Measurements from ENCODE around the gene CS.

The CS gene

DNA sequence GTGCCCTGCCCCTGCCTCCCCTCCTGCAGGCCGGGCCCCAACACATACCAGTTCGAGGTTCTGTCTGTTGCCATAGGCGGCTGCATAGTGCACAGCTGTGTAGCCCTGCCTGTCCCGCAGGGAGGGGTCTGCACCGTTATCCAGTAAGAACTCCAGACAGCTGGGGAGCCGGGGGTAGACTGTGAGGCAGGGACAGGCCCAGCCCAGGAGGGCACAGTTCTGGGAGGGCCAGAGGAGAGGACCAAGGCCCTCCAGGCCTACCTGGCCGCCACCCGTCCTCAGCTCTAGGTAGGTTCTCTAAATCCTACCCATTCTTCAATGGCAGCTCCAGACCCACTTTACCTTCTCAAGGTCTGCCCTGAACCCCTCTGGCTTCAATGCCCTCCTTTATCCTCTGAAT, 51.4 kb downstream of the CS start:
- DNase-seq: no peak

DNA sequence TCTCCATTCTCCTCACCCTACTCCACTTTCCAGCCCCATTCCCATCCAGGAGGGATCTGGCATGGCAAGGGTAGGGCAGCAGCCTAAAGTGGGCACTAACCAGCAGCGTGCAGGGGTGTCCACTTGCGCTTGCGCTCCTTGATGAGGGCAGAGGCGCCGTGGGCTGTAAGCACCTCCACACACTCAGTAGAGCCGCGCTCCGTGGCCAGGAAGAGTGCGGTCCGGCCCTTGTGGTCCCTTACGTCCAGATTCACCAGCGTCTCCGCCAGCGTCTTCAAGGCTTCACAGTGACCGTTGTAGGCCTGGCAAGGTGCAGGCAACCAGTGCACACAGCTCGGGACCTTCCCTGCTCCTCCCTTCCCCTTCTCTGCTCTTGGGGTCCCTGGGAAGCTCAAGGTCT, 52.2 kb downstream of the CS start:
- no peak for DNase-seq

DNA sequence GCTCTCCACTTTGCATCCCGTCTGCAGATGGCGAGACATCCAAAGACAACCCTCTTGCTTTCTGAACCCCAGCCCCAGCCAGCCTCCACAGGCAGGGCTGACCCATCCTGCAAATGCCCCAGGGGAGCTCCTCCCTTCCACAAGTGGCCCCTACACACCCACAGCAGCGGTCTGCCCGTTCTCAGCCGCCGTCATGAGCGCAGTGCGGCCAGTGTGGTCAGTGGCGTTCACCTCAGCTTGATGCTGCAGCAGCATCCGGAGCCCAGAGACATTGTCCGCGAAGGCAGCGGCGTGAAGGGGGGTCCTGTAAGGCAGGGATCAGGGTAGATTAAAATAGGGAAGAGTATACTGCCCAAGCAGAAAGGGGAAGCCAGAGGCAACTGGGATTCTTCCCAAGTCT, 55.6 kb downstream of the CS start:
- no peak for DNase-seq

DNA sequence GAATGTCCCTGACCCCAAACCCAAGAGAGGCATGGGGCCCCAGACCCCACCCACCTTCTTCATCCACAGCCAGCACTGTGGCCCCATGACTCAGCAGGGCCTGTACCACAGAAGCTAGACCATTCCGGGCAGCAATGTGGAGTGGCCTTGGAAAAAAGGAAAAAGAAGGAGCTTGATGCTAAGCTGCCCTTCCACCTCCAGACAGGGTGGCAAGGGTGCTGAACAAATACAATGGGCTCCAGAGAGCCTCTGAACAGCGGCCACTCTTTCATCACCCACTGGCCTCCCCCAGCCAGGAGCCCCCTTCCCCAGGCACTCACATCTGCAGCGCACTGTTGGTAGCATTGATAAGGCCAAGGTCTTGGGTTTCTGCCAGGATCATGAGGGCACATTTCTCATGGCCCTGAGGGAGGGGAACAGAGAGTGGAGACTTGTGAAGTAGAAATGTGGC, 56.4 kb downstream of the CS start:
- no peak for DNase-seq

DNA sequence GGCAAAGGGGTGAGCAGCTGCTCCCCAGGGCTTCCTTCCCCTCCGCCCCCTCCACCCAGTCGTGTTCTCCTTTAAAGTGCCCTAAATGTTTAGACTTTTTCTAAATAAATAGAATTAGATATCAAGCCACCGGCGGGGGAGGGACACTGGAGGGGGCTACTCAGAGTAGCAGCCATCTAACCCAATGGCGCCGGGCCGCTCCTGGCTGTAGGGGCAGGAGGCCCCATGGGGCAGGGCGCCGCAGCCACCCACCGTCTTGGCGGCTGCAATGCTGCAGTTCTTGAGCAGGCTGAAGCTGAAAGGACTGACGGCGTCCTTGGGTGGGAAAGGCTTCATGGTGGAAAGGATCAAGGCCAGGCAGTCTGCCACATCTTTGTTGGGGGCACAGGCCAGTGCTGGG, 57.1 kb downstream of the CS start:
- DNase-seq: no peak

DNA sequence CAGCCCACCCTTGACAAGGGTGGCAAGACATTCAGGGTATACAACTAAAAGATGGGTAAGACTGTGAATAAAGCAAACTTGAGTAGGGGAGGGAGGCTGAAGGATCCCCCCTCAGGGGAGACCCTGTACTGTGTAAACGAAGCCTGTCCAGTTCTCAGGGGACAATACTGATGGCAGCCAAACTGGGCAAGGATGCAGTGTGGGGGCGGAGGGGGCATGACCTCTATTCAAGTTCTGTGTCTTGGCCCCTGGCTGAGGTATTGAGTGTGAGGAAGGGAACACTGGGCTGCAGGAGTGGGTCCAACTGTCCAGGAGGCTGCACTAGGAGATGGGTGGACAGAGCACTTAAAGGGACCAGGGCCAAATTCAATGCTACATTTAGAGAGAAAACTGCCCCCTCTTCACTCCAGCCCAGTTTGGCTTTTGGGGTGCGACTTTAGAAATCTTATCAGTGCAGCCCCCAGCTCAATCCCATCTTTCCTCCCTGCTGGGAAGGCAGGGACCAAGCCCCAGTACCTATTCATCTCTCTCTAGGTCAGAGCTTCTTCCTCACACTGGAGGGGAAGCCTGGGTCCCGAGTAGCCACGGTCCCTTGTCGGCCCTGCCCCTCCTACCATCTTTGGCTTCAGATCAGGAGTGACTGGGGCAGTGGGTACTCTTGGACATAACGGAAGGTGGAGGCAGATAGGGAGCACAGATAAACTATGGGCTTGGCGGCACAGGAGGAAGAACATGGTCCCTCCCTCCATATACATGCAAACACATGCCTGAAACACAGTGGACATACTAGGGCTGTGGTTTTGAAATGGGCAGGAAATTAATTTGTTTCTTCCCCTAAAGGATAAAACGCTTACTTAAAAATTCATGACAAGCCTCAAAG, 58.5 kb downstream of the CS start:
- DNase-seq: no peak

DNA sequence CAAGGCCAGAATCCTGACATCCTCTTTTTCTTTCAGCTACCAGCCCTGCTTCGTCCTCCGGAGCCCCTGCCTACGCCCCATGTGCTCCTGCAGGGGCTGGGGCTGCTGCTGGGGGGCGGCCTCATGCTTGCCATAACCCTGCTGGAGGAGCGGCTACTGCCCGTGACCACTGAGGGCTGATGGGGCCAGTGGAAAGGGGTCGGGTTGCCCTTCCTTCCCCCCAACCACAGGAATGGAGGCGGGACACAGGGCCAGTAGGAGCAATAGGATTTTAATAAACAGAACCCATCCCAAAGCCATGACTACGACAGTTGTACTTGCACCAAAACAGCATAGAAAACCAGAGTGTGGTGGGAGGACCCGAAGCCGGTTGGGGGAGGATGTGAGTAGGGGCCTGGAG, 62.6 kb downstream of the CS start:
- DNase-seq: no peak

DNA sequence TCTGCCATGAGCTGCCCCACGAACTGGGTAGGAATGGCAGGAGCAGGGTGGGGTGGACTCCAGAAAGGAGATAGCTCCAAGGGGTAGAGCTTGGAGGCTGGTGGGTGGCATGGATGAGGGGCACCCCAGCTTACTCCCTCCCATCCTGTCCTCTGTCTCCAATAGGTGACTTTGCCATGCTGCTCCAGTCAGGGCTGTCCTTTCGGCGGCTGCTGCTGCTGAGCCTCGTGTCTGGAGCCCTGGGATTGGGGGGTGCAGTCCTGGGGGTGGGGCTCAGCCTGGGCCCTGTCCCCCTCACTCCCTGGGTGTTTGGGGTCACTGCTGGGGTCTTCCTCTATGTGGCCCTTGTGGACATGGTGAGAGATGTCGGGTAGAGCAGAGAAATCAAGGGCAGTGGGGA, 63.1 kb downstream of the CS start:
- no peak for DNase-seq

DNA sequence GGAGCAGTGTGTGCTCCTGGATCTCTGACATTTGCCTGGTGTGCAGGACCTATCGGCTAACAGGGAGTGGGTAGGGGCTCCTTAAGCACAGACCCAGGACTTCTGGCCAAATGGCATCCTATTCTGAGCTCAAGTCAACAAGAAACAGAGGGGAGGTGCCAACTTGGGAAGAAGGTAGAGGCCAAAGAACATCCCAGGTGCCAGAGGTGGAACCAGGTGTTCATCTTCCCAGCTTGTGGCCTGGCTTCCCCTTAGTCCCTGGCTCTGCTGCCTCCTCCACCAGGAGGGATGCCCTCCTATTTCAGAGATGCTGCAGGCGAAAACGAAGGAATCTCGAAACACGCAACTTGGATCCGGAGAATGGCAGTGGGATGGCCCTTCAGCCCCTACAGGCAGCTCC, 64.0 kb downstream of the CS start:
- DNase-seq: no peak

DNA sequence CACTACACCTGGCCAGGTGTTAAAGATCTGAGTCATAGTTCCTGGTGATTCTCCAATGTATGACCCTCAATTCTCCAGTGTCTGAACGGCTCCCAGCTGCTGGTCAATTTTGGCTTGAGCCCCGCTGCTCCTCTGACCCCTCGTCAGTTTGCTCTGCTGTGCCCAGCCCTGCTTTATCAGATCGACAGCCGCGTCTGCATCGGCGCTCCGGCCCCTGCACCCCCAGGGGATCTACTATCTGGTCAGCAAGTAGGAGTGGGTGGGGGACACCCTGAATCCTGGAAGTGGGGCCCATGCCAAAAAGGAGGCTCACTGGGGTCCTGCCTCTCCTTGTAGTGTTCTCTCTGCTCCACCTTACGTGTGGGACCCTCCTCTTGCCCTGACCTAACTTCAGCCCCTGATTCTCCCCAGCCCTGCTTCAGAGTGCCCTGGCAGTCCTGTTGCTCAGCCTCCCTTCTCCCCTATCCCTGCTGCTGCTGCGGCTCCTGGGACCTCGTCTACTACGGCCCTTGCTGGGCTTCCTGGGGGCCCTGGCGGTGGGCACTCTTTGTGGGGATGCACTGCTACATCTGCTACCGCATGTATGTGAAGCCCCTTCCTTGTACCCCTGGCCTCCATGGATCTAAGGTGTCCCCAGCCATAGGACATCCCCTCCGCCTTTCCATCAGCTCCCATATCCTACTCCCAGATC, 65.2 kb downstream of the CS start:
- no peak for DNase-seq

DNA sequence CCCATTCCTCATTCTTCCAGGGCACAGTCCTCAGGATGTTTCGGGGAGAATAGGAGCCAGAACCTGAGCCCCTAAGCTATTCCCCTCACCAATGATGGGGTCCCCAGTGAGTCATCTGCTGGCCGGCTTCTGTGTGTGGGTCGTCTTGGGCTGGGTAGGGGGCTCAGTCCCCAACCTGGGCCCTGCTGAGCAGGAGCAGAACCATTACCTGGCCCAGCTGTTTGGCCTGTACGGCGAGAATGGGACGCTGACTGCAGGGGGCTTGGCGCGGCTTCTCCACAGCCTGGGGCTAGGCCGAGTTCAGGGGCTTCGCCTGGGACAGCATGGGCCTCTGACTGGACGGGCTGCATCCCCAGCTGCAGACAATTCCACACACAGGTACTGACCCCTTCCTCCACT, 68.9 kb downstream of the CS start:
- DNase-seq: no peak

DNA sequence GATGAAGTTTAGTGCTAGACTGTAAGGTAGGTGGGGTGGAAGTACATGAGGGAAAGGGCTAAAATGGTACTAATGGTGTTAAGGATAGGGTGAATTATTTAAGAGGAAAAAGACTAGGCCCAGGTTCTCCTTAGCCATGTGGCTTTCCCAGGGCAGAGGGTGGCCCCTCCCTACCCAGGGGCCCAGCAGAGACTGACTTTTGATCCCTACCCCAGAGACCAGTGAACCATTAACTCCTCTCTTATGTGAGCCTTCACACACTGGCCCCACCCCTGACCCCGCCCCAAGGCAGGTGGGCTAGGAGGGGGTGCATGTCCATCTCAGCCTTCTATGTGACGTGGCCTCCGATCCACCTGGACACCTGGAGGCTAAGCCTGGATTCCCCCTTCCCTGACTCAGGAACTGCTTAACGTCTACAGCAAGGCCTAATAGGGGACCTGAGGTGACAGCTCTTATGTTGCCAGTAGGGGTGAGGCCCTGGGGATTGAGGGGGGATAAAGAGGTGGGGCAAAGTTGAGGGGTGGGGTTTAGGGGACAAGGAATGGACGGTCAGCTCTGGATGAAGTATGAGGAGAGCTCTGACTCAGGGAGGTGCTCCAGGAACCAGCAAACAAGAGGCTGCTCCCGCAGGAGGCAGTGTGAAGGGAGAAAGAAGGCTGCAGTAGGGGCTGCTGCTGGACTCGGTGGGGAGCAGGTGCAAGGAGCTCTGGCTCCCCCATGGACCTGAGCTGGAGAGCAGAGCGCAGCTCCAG, 69.5 kb downstream of the CS start:
- DNase-seq: no peak

DNA sequence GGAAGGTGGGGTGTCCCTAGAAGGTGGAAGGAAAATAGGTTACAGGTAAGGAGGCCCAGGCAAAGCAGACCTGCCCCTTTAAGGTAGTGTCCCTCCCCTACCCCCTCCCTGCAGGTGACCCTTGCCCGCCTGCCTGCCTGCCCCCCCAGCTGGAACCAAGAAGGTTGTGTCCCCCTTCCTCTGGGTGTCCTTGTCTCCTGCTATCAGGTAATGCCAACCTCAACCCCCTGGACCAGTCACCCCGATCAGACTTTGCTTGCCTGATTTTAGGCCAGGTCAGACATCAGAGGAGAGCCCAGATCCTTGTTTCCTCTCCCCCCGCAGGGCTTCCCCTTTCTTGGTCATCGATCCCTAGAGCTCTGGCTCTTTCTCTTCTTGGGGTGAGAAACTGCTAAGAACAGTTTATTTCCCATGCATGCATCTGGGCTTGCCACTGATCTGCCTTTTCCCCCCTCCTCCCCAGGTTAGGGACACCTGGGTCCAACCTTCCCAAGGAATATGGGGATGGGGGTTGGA, 70.2 kb downstream of the CS start, which contains the start of gene SLC39A5:
Gene SLC39A5 (plus strand): TSS at position 136 of the 516 bp plus-strand sequence. CDS start 1,224 bp downstream, outside the sequence.
- no peak for DNase-seq

DNA sequence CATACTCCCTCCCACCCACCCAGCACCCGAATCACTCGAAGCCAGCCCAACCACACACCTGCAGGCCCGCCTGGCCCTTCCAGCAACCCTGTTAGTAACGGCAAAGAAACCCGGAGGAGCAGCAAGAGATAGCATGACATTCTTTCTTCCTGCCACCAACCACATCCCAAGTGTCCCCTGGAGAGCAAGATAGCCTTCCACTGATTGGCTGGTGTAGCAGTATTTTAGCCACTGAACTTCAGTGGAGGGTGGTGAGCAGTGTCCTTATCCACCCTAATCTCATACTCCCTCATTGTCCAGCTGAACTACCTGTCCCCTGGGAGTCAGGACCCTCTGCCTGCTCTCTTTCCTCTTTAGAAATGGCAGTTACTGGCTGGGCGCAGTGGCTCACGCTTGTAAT, 71.0 kb downstream of the CS start:
- no peak for DNase-seq

DNA sequence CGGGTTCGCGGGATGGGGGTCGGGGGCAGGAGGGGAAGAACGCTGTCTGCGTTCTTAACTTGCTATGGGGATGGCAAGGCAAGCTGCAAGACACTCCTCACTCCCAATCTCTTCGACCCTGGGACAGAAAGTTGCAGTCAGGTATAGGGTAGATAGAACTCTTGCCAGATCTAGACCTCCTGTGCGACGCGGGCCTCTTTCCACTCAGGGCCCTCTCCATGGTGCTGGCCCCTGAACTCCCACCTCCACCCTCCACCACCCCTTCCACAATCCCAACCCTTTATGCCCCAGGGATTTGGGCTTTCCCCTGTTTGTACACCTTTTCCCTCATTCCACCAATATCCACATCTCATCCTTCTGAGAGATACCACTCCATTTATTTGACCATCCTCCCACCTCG, 75.2 kb downstream of the CS start:
- DNase-seq: no peak

DNA sequence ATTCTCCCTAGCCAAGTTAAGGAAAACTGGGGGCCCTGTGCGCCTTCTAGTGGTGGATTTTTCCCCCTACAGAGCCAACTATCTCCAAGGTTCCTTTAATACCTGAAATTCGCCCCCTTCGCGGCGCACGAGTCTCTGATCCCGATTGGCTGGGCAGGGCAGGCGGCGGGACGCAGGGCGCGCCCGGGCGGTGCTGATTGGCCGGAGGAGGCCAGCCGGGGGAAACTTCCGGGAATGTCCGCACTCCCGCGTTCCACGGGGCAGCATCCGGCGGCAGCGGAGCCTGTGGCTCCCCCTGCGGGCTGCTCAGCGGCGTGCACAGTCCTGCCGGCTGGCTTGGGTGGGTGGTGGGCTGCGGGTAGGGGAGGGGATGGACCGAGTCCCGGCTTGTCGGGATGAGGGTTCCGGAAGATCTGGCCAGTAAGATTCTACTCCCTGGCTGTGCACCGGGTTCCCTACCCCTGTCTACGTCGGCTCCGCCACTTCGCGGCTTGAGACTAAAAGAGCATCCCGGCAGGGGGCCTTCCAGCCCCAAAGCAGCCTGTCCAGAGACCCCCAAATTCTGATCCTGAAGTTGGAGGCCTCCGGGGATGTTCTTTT, 75.9 kb downstream of the CS start, which contains the start of gene NABP2:
Gene NABP2 (plus strand): TSS at position 241 of the 600 bp plus-strand sequence. CDS start 515 bp downstream, outside the sequence.
- peak; percentile 85 for DNase-seq

DNA sequence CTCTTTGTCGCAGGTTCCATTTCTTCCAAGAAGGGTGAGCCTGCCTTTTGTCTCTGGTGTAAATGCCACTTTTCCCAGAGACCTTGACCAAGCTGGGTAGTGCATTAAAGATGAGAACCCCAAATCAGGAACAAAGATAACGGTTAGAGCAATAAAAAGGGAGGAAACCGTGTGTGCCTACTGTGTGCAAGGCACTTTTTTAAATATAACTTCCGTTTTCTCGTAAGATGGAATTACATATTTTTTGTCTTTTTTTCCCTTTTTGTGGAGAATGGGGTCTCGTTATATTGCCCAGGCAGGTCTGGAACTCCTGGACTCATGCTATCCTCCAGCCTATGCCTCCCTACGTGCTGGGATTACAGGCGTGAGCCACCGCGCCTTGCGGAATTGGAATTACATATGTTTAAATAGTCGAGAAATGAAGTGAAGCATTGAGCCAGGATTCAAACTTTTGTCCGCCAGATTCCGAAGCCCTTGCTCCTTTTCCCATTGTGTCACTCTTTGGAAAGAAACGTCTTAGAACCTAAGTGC, 76.5 kb downstream of the CS start:
- DNase-seq: no peak

DNA sequence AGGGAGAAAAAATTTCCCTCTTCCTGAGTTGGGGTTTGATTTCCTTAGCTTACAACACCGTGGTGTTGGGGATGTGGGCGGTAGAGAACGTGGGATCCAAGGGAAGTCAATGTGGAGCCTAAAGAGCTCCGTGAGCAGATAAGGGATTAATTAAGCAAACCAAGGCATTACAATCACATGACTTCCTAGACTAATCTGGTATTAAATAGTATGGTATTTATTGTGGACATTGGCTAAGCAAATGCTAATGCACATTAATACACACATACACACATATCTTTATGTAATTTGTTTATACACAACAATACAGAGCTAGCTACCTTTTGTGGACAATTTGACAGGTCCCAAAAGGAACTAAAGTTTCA, 77.6 kb downstream of the CS start:
- DNase-seq: no peak

DNA sequence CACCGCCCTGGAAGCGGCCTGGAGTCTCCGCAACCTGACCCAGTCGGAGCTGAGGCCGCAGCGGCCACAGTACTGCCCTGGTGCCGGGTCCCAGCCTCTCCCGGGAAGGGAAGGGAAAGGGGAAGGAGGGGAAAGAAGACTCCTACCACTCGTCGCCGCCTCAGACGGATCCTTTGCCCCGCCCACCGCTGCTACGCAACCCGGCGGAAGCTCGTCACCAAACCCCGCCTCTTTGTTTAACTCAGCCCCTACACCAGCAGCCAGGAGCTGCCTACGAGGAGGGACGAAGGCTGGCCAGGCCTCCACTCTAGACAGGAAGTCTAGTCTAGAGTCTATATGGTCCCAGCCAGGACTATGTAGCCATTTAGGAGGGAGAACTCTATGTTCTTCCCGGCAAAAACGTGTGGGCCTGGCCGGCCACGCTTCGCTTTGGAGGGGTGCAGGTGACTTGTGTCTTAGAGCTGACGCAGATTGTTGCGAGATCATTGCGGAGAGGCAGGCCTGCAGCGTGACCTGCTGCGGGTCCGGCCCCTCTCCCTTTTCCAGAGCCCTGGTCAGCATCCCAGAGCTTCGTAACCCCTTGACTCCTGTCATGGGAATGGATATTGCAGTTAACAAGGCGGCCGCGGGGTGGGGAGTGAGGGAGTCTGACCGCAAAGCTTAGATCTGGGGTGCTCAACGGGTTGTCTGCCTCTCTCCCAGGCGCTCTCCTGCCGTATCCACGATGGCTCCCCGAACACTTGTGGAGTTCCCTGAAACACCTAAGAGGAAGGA, 78.2 kb downstream of the CS start, which contains the start of gene RNF41:
Gene RNF41 (minus strand): TSS at position 166 of the 774 bp plus-strand sequence. CDS start 7,875 bp downstream, outside the sequence.
- DNase-seq: peak; percentile 95
